HFFc6 (cell line): ENCODE data around the gene OPCML. TPM values are rescaled to one million over a fixed set of nuclear protein-coding genes. Genes with fewer than 3 reads are reported as not detected.

ENCODE experiments used
- DNase-seq: peaks from one replicate; pipeline ENCODE4 v3.0.0-alpha.2; 2018
- H3K27ac Mint-ChIP-seq: 2 replicates; pipeline ENCODE4 v1.8.0; 2020; ENCODE audit warnings: mild to moderate bottlenecking, mixed read lengths
- H3K27me3 Mint-ChIP-seq: 2 replicates; pipeline ENCODE4 v1.8.0; 2021; ENCODE audit warnings: mild to moderate bottlenecking, moderate library complexity, mixed read lengths; ENCODE audit not compliant: insufficient read depth
- H3K36me3 Mint-ChIP-seq: 2 replicates; pipeline ENCODE4 v1.8.0; 2021; ENCODE audit warnings: low read depth, mixed read lengths
- H3K4me1 Mint-ChIP-seq: 2 replicates; pipeline ENCODE4 v1.8.0; 2020; ENCODE audit warnings: low read depth, mixed read lengths
- H3K4me3 Mint-ChIP-seq: 2 replicates; pipeline ENCODE4 v1.8.0; 2020; ENCODE audit warnings: mild to moderate bottlenecking, moderate library complexity, mixed read lengths
- H3K9me3 Mint-ChIP-seq: 2 replicates; pipeline ENCODE4 v1.8.0; 2020; ENCODE audit warnings: mild to moderate bottlenecking, mixed read lengths
- total RNA-seq, 6 experiments: library from RNA; stranded (reverse); fragmentation: NEBNext Ultra II Directional; extraction: Animal tissue kit (Norgen Biotek cat#: 25700); gene quantifications; 2 replicates in 1 of 6; 3 replicates in 5 of 6; pipeline ENCODE4 v1.2.3, GENCODE V29; 2021
- TF ChIP-seq, protein P1 (sequence below): fragments of 200-600 bp; sonication (generic); IDR thresholded peaks from 2 replicates; pipeline ENCODE4 v1.5.0; 2021; ENCODE audit warnings: antibody characterized with exemption, mild to moderate bottlenecking

OPCML gene
- total RNA-seq, 6 experiments from 2014 or later = 0.11 to 1.7 (median 0.33) TPM

DNA sequence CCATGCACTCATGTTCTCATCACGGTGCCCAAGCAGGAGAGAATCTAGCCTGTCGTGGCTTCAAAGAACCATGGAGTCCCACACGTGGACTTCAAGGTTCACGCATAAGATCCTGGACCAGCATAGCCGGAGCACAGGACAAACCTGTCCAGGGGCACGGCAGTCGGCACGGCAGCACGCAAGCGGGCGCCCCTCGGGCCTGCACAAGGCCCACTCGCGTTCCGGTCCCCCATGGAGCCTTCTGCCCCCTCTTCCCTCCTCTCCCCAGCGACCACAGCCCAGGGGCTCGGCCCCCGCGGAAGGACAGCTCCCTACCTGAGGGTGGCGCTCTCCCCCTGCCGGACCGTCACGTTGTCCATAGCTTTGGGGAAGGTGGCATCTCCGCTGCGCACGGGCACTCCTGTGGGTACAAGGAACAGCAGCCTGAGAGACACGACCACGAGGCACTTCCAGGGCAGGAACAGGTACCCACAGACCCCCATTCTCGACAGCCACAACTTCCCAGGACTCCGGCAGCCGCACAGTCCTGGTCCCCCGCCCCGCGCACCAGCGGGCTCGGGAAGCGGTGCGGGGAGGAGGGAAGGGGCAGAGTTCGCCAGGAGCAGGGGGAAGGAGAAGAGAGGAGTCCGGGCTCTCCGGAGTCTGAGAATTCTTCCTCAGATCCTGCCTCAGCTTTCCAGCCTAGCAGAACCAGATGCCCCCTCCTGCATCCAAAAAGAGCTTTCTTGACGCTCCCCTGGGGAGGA lies 589.5 kb downstream of the OPCML start:
- DNase-seq = no peak
- peaks cover 3% of the 10 kb centered on the region; the same call in 1 of the 2 replicates for H3K27me3 Mint-ChIP-seq
- TF ChIP-seq, protein P1, sequence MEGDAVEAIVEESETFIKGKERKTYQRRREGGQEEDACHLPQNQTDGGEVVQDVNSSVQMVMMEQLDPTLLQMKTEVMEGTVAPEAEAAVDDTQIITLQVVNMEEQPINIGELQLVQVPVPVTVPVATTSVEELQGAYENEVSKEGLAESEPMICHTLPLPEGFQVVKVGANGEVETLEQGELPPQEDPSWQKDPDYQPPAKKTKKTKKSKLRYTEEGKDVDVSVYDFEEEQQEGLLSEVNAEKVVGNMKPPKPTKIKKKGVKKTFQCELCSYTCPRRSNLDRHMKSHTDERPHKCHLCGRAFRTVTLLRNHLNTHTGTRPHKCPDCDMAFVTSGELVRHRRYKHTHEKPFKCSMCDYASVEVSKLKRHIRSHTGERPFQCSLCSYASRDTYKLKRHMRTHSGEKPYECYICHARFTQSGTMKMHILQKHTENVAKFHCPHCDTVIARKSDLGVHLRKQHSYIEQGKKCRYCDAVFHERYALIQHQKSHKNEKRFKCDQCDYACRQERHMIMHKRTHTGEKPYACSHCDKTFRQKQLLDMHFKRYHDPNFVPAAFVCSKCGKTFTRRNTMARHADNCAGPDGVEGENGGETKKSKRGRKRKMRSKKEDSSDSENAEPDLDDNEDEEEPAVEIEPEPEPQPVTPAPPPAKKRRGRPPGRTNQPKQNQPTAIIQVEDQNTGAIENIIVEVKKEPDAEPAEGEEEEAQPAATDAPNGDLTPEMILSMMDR = peak; percentile 29; the same call in 1 of the 2 replicates
- H3K4me1 Mint-ChIP-seq = peaks cover 14% of the 10 kb centered on the region
- H3K9me3 Mint-ChIP-seq = no peaks in the 10 kb centered on the region
- no peak overlapping the region for H3K27ac Mint-ChIP-seq
- peak overlapping the region; percentile 88 for H3K4me3 Mint-ChIP-seq
- H3K36me3 Mint-ChIP-seq = no peaks in the 10 kb centered on the region

DNA sequence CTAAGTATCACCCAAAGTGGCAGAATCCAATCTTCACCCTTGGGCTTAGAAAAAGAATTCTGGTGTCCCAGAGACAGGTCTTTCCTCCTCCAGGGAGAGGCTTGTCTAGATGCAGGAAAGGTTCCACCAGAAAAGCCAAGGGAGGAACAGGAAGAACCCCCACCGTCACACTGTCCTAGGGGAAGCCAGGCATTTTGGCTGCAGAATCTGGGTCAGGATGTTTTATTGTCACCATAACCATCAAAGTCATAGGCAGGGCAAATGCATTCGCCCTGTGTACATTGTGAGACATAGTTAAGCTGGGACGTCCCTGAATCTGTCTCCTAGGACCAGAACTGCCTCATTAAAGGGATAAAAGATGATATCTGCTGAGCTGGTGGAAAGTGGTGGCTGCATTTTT lies 590.5 kb downstream of the OPCML start:
- peaks cover 3% of the 10 kb centered on the region; the same call in 1 of the 2 replicates for H3K27me3 Mint-ChIP-seq
- H3K4me1 Mint-ChIP-seq = peaks cover 14% of the 10 kb centered on the region
- H3K4me3 Mint-ChIP-seq = no peak overlapping the region
- no peaks in the 10 kb centered on the region for H3K9me3 Mint-ChIP-seq
- no peaks in the 10 kb centered on the region for H3K36me3 Mint-ChIP-seq
- TF ChIP-seq, protein P1 = no peak
- no peak for DNase-seq
- no peak overlapping the region for H3K27ac Mint-ChIP-seq

DNA sequence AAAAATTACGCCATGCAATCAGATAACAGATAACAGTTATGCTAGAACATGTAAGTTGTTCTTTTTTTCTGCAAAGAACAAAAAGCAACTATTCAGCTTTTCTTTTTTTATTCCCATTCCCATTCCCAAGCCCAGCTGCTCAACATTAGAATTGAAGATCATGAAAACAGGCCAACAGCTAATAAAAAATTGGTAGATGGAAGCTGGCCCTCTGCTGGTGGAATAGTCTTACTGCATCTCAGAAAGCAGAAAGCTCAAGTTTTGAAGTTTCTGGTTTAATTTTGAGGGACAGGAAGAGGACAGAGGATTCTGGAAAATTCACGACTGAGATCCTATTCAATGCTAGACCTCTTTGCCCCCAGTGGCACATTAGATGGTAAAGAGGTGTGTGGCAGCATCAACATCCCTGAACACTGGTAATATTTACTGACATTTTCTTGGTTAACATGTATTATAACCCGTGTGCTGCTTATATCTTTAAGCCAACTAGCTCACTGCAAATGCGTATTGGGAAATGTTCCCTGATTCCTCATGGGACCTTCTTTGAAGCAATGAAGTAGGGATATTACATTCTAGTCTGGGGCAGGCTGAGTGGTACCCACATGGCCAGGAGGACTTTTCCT lies 591.2 kb downstream of the OPCML start:
- Mint-ChIP-seq H3K9me3 (no peaks in the 10 kb centered on the region), H3K27me3 (peaks cover 5% of the 10 kb centered on the region; the same call in 1 of the 2 replicates), H3K4me1 (peaks cover 14% of the 10 kb centered on the region), H3K4me3 (no peak overlapping the region), H3K27ac (no peak overlapping the region), H3K36me3 (no peaks in the 10 kb centered on the region)
- DNase-seq = peak; percentile 33
- TF ChIP-seq, protein P1 = peak; percentile 97

DNA sequence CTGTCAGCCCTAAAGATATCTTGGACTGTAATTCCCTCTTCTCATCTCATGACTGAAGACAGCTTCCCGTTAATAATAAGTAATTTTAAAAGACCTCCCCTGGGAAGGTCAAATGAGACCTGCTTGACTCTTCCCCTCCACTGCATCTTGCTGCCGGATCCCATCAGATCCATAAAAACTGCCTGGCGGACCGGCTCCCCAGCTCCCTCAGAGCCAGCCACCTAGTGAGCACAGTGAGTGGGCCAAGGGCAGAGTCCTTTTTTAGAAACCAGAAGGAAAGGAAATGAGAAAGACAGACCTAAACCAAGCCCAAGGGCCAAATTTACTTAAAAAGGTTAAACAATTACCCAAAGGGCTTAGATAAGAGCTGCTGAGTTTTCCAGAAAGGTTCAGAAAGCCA lies 595.3 kb downstream of the OPCML start:
- Mint-ChIP-seq H3K4me1 (peaks cover 9% of the 10 kb centered on the region), H3K4me3 (no peak overlapping the region), H3K36me3 (no peaks in the 10 kb centered on the region), H3K9me3 (no peaks in the 10 kb centered on the region), H3K27ac (no peak overlapping the region), H3K27me3 (peaks cover 3% of the 10 kb centered on the region)
- TF ChIP-seq, protein P1 = no peak
- DNase-seq = no peak

DNA sequence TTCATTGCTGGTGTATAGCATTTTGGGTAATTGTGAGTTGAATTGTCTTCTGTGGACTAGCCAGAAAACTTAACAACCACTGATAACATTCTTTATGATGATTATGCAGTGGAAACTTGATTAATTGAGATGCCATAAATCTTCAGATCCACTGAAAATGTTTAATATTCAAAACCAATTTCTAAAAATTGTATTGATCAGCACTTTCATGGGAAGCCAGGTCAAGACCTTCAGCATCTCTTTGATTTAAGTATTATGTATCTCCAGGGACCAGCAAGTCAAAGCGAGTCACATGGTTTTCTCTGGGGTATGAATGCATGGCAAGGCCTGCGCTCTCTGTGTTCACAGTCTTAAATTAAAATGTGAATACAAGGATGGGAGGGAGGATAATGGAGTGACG lies 596.9 kb downstream of the OPCML start:
- Mint-ChIP-seq H3K4me3 (no peak overlapping the region), H3K4me1 (peaks cover 3% of the 10 kb centered on the region), H3K9me3 (no peaks in the 10 kb centered on the region), H3K36me3 (no peaks in the 10 kb centered on the region), H3K27me3 (peaks cover 3% of the 10 kb centered on the region), H3K27ac (no peak overlapping the region)
- DNase-seq = no peak
- TF ChIP-seq, protein P1 = no peak
